Urinary bladder (tissue), 4 donors: ENCODE measurements around the gene MYG1. TPM values are rescaled to one million over a fixed set of nuclear protein-coding genes. Genes with fewer than 3 reads are reported as not detected.

Source experiments
- DNase-seq: peaks from one replicate; pipeline ENCODE4 v3.0.0-alpha.2; 2015; ENCODE audit errors: extremely low spot score
- H3K27ac ChIP-seq: one replicate; pipeline ENCODE4 v1.5.1; 2013; ENCODE audit warnings: low read depth, mild to moderate bottlenecking, moderate library complexity
- H3K36me3 ChIP-seq: one replicate; pipeline ENCODE4 v1.6.1; 2013; ENCODE audit warnings: mild to moderate bottlenecking, moderate library complexity; ENCODE audit not compliant: insufficient read depth
- H3K4me1 ChIP-seq: one replicate; pipeline ENCODE4 v1.6.1; 2013; ENCODE audit warnings: mild to moderate bottlenecking, moderate library complexity; ENCODE audit not compliant: insufficient read depth
- H3K4me3 ChIP-seq: one replicate; pipeline ENCODE4 v1.5.1; 2013; ENCODE audit warnings: low read depth, low read length
- WGBS: extraction: QIAGEN DNeasy Blood & Tissue Kit; methylation state at CpG from one replicate; pipeline ENCODE4 v1.1.7; 2013; 5-methylcytosine and 5-hydroxymethylcytosine counted together
- polyA plus RNA-seq: library from polyadenylated mRNA; stranded (reverse); fragments of 200-250 nt; gene quantifications from one replicate; pipeline ENCODE4 v1.2.3, GENCODE V29; 2013
- total RNA-seq: library from RNA; depleted of rRNA; stranded (reverse); fragments of >200 nt; gene quantifications from one replicate; pipeline ENCODE4 v1.2.3, GENCODE V29; 2014
- donor health status: healthy with polysubstance abuse.
- donor health status: healthy.

The MYG1 gene
- total and polyA plus RNA-seq, 2 donors: 17.9 to 66.3 TPM

- no peak for DNase-seq
- no peaks in the 10 kb centered on the region for H3K4me1 ChIP-seq
- peak overlapping the region; percentile 42 for H3K4me3 ChIP-seq
- no peak overlapping the region for H3K27ac ChIP-seq
- WGBS: 57% methylated on average over 20 of the region's 20 CpGs
- H3K36me3 ChIP-seq: no peaks in the 10 kb centered on the region
Observed at GRCh38 chr12:53268630-53269562, 30.6 kb upstream of the MYG1 start.

GRCh38 chr12:53274445-53274844 is 25.1 kb upstream of the MYG1 start:
- Histone ChIP-seq H3K4me3 (no peak overlapping the region), H3K27ac (no peak overlapping the region), H3K36me3 (no peaks in the 10 kb centered on the region), H3K4me1 (no peaks in the 10 kb centered on the region)
- no peak for DNase-seq
- 92% methylated on average over 5 of the region's 5 CpGs for WGBS

- DNase-seq: no peak
- H3K36me3 ChIP-seq: no peaks in the 10 kb centered on the region
- no peak overlapping the region for H3K4me3 ChIP-seq
- WGBS: 97% methylated on average over 11 of the region's 11 CpGs
- no peaks in the 10 kb centered on the region for H3K4me1 ChIP-seq
- H3K27ac ChIP-seq: no peak overlapping the region
Observed at GRCh38 chr12:53276511-53276910, 23.0 kb upstream of the MYG1 start.

- Histone ChIP-seq H3K4me3 (no peak overlapping the region), H3K4me1 (no peaks in the 10 kb centered on the region), H3K27ac (no peak overlapping the region), H3K36me3 (no peaks in the 10 kb centered on the region)
- no peak for DNase-seq
- WGBS: 93% methylated on average over 9 of the region's 9 CpGs
Observed at GRCh38 chr12:53277981-53278380, 21.5 kb upstream of the MYG1 start.

GRCh38 chr12:53279283-53279869 is 20.1 kb upstream of the MYG1 start:
- DNase-seq: no peak
- WGBS: 86% methylated on average over 3 of the region's 3 CpGs

GRCh38 chr12:53279888-53280498 is 19.5 kb upstream of the MYG1 start:
- DNase-seq: no peak
- H3K4me3 ChIP-seq: no peak overlapping the region
- H3K36me3 ChIP-seq: no peaks in the 10 kb centered on the region
- WGBS: 91% methylated on average over 9 of the region's 9 CpGs
- H3K4me1 ChIP-seq: no peaks in the 10 kb centered on the region
- no peak overlapping the region for H3K27ac ChIP-seq

More at GRCh38 chr12:53279283-53279869, 20.1 kb upstream of the MYG1 start:
- Histone ChIP-seq H3K36me3 (no peaks in the 10 kb centered on the region), H3K4me3 (no peak overlapping the region), H3K27ac (no peak overlapping the region), H3K4me1 (no peaks in the 10 kb centered on the region)

- WGBS: 90% methylated on average over 9 of the region's 9 CpGs
- H3K4me1 ChIP-seq: no peaks in the 10 kb centered on the region
- no peaks in the 10 kb centered on the region for H3K36me3 ChIP-seq
- H3K4me3 ChIP-seq: no peak overlapping the region
- no peak for DNase-seq
- no peak overlapping the region for H3K27ac ChIP-seq
Observed at GRCh38 chr12:53286448-53286847, 13.0 kb upstream of the MYG1 start.

- WGBS: 85% methylated on average over 11 of the region's 11 CpGs
- DNase-seq: no peak
- Histone ChIP-seq H3K27ac (no peak overlapping the region), H3K36me3 (no peaks in the 10 kb centered on the region), H3K4me1 (no peaks in the 10 kb centered on the region), H3K4me3 (no peak overlapping the region)
Observed at GRCh38 chr12:53287741-53288216, 11.7 kb upstream of the MYG1 start.

- 88% methylated on average over 6 of the region's 6 CpGs for WGBS
- no peak overlapping the region for H3K27ac ChIP-seq
- no peaks in the 10 kb centered on the region for H3K4me1 ChIP-seq
- DNase-seq: no peak
- no peaks in the 10 kb centered on the region for H3K36me3 ChIP-seq
- no peak overlapping the region for H3K4me3 ChIP-seq
Observed at GRCh38 chr12:53288322-53288721, 11.2 kb upstream of the MYG1 start.

- Histone ChIP-seq H3K4me3 (no peak overlapping the region), H3K27ac (no peak overlapping the region), H3K36me3 (no peaks in the 10 kb centered on the region), H3K4me1 (no peaks in the 10 kb centered on the region)
- DNase-seq: no peak
- WGBS: 91% methylated on average over 4 of the region's 4 CpGs
Observed at GRCh38 chr12:53289891-53290290, 9.6 kb upstream of the MYG1 start.

GRCh38 chr12:53290661-53291060 is 8.8 kb upstream of the MYG1 start:
- no peak for DNase-seq
- no peak overlapping the region for H3K4me3 ChIP-seq
- 89% methylated on average over 9 of the region's 9 CpGs for WGBS
- H3K4me1 ChIP-seq: no peaks in the 10 kb centered on the region
- no peak overlapping the region for H3K27ac ChIP-seq
- H3K36me3 ChIP-seq: no peaks in the 10 kb centered on the region

- Histone ChIP-seq H3K4me1 (no peaks in the 10 kb centered on the region), H3K36me3 (no peaks in the 10 kb centered on the region), H3K4me3 (no peak overlapping the region), H3K27ac (no peak overlapping the region)
- no peak for DNase-seq
Observed at GRCh38 chr12:53292426-53292825, 7.1 kb upstream of the MYG1 start.

- no peaks in the 10 kb centered on the region for H3K36me3 ChIP-seq
- no peaks in the 10 kb centered on the region for H3K4me1 ChIP-seq
- H3K4me3 ChIP-seq: peak within 1 kb of the TSS; percentile 65
- peak within 1 kb of the TSS; percentile 88 for H3K27ac ChIP-seq
- DNase-seq: peak; percentile 57
- WGBS: 2% methylated on average over 42 of the region's 42 CpGs
Observed at GRCh38 chr12:53295070-53295890, 4.2 kb upstream of the MYG1 start, which contains the start of gene PFDN5. TSS of gene PFDN5 (plus strand) at chr12:53295542. CDS start at chr12:53295568, 26 bp downstream.
